ENCODE data around the gene CNTN3. TPM values are rescaled to one million over a fixed set of nuclear protein-coding genes. Genes with fewer than 3 reads are reported as not detected.

Gene CNTN3
- total RNA-seq, 2 experiments from 2014 or later: not detected

DNA sequence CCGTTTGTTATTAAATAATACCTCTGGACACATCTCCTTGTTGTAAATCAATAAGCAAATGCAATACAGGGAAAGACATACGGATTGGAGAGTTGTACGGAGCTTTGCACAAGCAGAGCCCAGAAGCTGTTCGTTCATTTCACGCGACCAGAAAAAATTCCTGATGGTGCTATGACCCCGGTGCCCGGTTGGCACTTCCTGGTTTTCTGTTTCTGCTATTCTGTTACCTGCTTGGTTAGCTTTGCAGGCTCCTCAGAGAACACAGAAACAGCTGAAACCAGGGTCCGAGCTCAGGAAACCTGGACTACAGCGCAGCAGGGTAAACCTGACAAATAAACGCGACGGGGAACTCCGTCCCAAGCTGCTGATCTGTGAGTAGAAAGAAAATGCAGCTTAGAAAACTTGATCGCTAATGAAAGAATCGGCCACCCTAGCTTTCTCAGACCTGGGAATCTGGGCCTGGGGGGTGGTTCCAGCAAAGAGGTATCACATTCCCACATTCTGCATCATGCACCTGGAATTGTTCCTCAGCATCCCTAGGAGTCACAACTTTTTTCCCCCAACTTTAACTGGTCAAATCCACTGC is 845 bp downstream of the CNTN3 start:
- ATAC-seq (no peak), DNase-seq (no peak)
- ChIA-PET POLR2A (no interaction called here), CTCF (no interaction called here)
- Mint-ChIP-seq H3K27ac (no peak overlapping the region), H3K9me3 (peaks cover 3% of the 10 kb centered on the region), H3K27me3 (peaks cover 16% of the 10 kb centered on the region), H3K36me3 (ENCODE audit: low read depth) (no peaks in the 10 kb centered on the region), H3K4me1 (ENCODE audit: low read depth) (no peaks in the 10 kb centered on the region), H3K4me3 (no peak overlapping the region)
- TF ChIP-seq, protein P1, sequence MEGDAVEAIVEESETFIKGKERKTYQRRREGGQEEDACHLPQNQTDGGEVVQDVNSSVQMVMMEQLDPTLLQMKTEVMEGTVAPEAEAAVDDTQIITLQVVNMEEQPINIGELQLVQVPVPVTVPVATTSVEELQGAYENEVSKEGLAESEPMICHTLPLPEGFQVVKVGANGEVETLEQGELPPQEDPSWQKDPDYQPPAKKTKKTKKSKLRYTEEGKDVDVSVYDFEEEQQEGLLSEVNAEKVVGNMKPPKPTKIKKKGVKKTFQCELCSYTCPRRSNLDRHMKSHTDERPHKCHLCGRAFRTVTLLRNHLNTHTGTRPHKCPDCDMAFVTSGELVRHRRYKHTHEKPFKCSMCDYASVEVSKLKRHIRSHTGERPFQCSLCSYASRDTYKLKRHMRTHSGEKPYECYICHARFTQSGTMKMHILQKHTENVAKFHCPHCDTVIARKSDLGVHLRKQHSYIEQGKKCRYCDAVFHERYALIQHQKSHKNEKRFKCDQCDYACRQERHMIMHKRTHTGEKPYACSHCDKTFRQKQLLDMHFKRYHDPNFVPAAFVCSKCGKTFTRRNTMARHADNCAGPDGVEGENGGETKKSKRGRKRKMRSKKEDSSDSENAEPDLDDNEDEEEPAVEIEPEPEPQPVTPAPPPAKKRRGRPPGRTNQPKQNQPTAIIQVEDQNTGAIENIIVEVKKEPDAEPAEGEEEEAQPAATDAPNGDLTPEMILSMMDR (IDR thresholded peaks at IDR 0.05): no peak
- intact Hi-C loops (cut with micrococcal nuclease): no loop called here

DNA sequence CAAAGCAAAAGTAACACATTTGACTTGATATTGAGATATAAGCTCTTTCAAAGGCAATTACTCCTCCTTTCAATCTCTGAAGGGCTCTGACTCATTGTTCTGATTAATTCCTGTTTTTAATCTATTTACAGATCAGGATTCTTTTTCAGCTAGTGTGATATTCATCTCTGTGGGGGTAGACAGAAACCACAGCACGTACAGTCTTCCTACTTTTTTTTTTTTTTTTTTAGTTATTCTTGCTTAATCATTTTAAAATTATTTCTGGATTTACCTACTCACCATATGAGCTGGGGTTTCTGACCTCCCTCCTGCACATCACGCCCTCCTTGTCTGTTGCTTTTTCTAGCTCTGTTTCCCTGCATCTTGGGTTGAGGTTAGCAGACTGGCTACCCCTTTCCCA is 1.4 kb downstream of the CNTN3 start:
- ChIA-PET CTCF (no interaction called here), POLR2A (no interaction called here)
- TF ChIP-seq, protein P1 (IDR thresholded peaks at IDR 0.05): no peak
- Mint-ChIP-seq H3K36me3 (ENCODE audit: low read depth) (no peaks in the 10 kb centered on the region), H3K27ac (no peak overlapping the region), H3K4me1 (ENCODE audit: low read depth) (no peaks in the 10 kb centered on the region), H3K9me3 (peaks cover 3% of the 10 kb centered on the region), H3K27me3 (peaks cover 16% of the 10 kb centered on the region), H3K4me3 (no peak overlapping the region)
- ATAC-seq (no peak), DNase-seq (no peak)
- intact Hi-C loops (cut with micrococcal nuclease): no loop called here

DNA sequence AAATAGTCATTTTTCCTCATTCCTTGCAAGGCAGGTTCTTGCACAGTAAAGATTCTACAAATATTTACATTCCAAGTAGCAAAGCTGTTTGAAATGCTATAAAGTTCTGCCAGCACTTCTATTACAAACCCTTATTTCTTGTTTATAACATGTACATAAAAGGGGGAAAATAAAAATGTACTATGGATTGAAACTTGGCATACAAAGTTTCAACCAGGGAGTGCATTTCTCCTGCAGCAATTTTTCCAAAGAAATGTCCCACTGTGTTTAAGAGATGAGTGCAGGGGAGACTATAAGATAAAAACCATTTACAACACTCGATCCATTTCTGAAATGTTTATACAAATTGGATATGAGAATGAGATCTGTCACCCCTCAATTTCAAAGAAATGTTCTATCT is 3.3 kb downstream of the CNTN3 start:
- peaks cover 16% of the 10 kb centered on the region for H3K27me3 Mint-ChIP-seq
- intact Hi-C loops (cut with micrococcal nuclease): no loop called here
- H3K36me3 Mint-ChIP-seq (ENCODE audit: low read depth): no peaks in the 10 kb centered on the region
- H3K4me3 Mint-ChIP-seq: no peak overlapping the region
- TF ChIP-seq, protein P1 (IDR thresholded peaks at IDR 0.05): no peak
- no peak overlapping the region for H3K27ac Mint-ChIP-seq
- peaks cover 4% of the 10 kb centered on the region for H3K9me3 Mint-ChIP-seq
- ChIA-PET CTCF (no interaction called here), POLR2A (no interaction called here)
- no peak for ATAC-seq
- no peak for DNase-seq
- no peaks in the 10 kb centered on the region for H3K4me1 Mint-ChIP-seq (ENCODE audit: low read depth)

DNA sequence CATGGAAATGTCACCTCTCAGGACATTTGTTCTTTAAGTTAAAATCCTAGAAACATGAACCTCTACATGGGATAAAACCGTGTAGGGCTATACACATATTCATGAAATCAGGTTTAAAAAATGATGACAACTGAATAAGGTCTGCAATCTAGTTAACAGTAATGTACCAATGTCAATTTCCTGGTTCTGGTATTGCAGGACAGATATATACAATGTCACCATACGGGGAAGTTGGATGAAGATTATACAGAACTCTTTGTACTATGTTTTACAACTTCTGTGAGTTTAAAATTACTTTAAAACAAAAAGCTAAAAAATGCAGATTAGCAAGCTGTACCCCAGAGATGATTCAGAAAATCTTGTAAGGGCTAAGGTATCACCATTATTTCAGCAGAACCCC is 6.7 kb downstream of the CNTN3 start:
- ATAC-seq: no peak
- H3K9me3 Mint-ChIP-seq: peaks cover 1% of the 10 kb centered on the region
- H3K36me3 Mint-ChIP-seq (ENCODE audit: low read depth): no peaks in the 10 kb centered on the region
- DNase-seq: no peak
- H3K27ac Mint-ChIP-seq: no peak overlapping the region
- TF ChIP-seq, protein P1 (IDR thresholded peaks at IDR 0.05): no peak
- CTCF ChIA-PET: no interaction called here
- POLR2A ChIA-PET: no interaction called here
- H3K4me3 Mint-ChIP-seq: no peak overlapping the region
- peaks cover 2% of the 10 kb centered on the region for H3K27me3 Mint-ChIP-seq
- intact Hi-C loops (cut with micrococcal nuclease): no loop called here
- H3K4me1 Mint-ChIP-seq (ENCODE audit: low read depth): no peaks in the 10 kb centered on the region

DNA sequence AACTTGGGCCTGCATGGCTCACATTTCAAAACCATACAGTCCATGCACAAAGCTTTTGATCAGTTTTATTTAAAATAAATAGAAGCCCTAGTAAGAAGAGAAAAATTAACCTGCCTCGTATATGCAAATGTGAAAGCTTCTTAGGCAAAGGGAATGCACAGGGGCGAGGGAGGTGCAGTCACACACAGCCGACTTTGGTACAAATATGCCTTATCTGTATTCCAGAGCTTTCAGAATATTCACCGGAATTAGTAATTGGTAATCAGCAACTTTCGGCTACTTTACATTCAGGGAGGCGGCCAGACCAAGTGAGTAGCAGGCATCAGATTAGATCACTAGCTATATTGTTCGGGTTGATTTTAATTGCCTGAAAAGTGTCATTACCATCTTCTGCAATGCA is 7.5 kb downstream of the CNTN3 start:
- intact Hi-C loops (cut with micrococcal nuclease): no loop called here
- Mint-ChIP-seq H3K4me3 (no peak overlapping the region), H3K36me3 (ENCODE audit: low read depth) (no peaks in the 10 kb centered on the region), H3K27me3 (peaks cover under 1% of the 10 kb centered on the region), H3K9me3 (peaks cover 1% of the 10 kb centered on the region), H3K4me1 (ENCODE audit: low read depth) (no peaks in the 10 kb centered on the region), H3K27ac (no peak overlapping the region)
- DNase-seq (no peak), ATAC-seq (no peak)
- TF ChIP-seq, protein P1 (IDR thresholded peaks at IDR 0.05): no peak
- POLR2A ChIA-PET: no interaction called here
- CTCF ChIA-PET: no interaction called here

Measured in activated CD8-positive, alpha-beta T cell treated with anti-CD3 and anti-CD28 coated beads for 36 hours (primary cell).